ENCODE measurements around the gene ARID5B.
"Not testable (repeated sequence)": the region's sequence is repeated elsewhere in the genome, so short reads cannot be mapped to it uniquely, and the experiment has no call there.

Gene ARID5B

GRCh38 chr10:61860964-61861758 lies 40.3 kb upstream of the ARID5B start:
- no peak overlapping the region for H3K27ac ChIP-seq
- no peaks in the 10 kb centered on the region for H3K9me3 ChIP-seq (ENCODE audit: severe bottlenecking)
- TF ChIP-seq CTCF (IDR thresholded peaks at IDR 0.05; ENCODE audit: low read depth, low read length): no peak
- no peak overlapping the region for H3K4me3 ChIP-seq (ENCODE audit: low read depth, low read length)
- no peaks in the 10 kb centered on the region for H3K36me3 ChIP-seq
- H3K27me3 ChIP-seq (ENCODE audit: insufficient read depth, low read depth, severe bottlenecking): no peaks in the 10 kb centered on the region
- no peak for DNase-seq

GRCh38 chr10:61863981-61864380 lies 37.5 kb upstream of the ARID5B start:
- Histone ChIP-seq H3K27ac (no peak overlapping the region), H3K9me3 (ENCODE audit: severe bottlenecking) (no peaks in the 10 kb centered on the region), H3K27me3 (ENCODE audit: insufficient read depth, low read depth, severe bottlenecking) (no peaks in the 10 kb centered on the region), H3K36me3 (no peaks in the 10 kb centered on the region), H3K4me3 (ENCODE audit: low read depth, low read length) (no peak overlapping the region)
- DNase-seq: no peak
- no peak for TF ChIP-seq CTCF (IDR thresholded peaks at IDR 0.05; ENCODE audit: low read depth, low read length)

GRCh38 chr10:61866700-61867368 lies 34.7 kb upstream of the ARID5B start:
- no peaks in the 10 kb centered on the region for H3K9me3 ChIP-seq (ENCODE audit: severe bottlenecking)
- H3K4me3 ChIP-seq (ENCODE audit: low read depth, low read length): no peak overlapping the region
- TF ChIP-seq CTCF (IDR thresholded peaks at IDR 0.05; ENCODE audit: low read depth, low read length): no peak
- H3K36me3 ChIP-seq: no peaks in the 10 kb centered on the region
- H3K27me3 ChIP-seq (ENCODE audit: insufficient read depth, low read depth, severe bottlenecking): no peaks in the 10 kb centered on the region
- DNase-seq: no peak
- no peak overlapping the region for H3K27ac ChIP-seq

- DNase-seq; H3K36me3 ChIP-seq; H3K9me3 ChIP-seq (ENCODE audit: severe bottlenecking); H3K27ac ChIP-seq; H3K4me3 ChIP-seq (ENCODE audit: low read depth, low read length); H3K27me3 ChIP-seq (ENCODE audit: insufficient read depth, low read depth, severe bottlenecking): not testable (repeated sequence)
Measured at GRCh38 chr10:61867374-61867773, 34.1 kb upstream of the ARID5B start.

- H3K27ac ChIP-seq; H3K27me3 ChIP-seq (ENCODE audit: insufficient read depth, low read depth, severe bottlenecking); H3K9me3 ChIP-seq (ENCODE audit: severe bottlenecking); DNase-seq; H3K36me3 ChIP-seq; H3K4me3 ChIP-seq (ENCODE audit: low read depth, low read length): not testable (repeated sequence)
Measured at GRCh38 chr10:61867817-61868216, 33.7 kb upstream of the ARID5B start.

- no peaks in the 10 kb centered on the region for H3K9me3 ChIP-seq (ENCODE audit: severe bottlenecking)
- H3K4me3 ChIP-seq (ENCODE audit: low read depth, low read length): no peak overlapping the region
- H3K27me3 ChIP-seq (ENCODE audit: insufficient read depth, low read depth, severe bottlenecking): no peaks in the 10 kb centered on the region
- TF ChIP-seq CTCF (IDR thresholded peaks at IDR 0.05; ENCODE audit: low read depth, low read length): no peak
- no peaks in the 10 kb centered on the region for H3K36me3 ChIP-seq
- H3K27ac ChIP-seq: no peak overlapping the region
- DNase-seq: no peak
Measured at GRCh38 chr10:61869041-61869675, 32.3 kb upstream of the ARID5B start.

Data from WERI-Rb-1 (cell line).